Activated T-helper 9 cell treated with anti-CD3 and anti-CD28 coated beads, Interleukin-2, amount 50 U/mL, for 16 hours (primary cell): Measurements from ENCODE around the gene HDHD3.

Experiments
- DNase-seq: peaks from one replicate; pipeline ENCODE4 v3.0.0-alpha.2; 2020; ENCODE audit warnings: low read depth

The HDHD3 gene

GRCh38 chr9:113363336-113363735 is 13.4 kb downstream of the HDHD3 start:
- DNase-seq = no peak

GRCh38 chr9:113361304-113362018 is 15.3 kb downstream of the HDHD3 start:
- no peak for DNase-seq

- DNase-seq = no peak
Measured at GRCh38 chr9:113360242-113360842, 16.4 kb downstream of the HDHD3 start.

- no peak for DNase-seq
Measured at GRCh38 chr9:113359385-113359784, 17.4 kb downstream of the HDHD3 start.

GRCh38 chr9:113356686-113357292 is 20.0 kb downstream of the HDHD3 start:
- no peak for DNase-seq

GRCh38 chr9:113355040-113355596 is 21.7 kb downstream of the HDHD3 start:
- DNase-seq = no peak

GRCh38 chr9:113352411-113352810 is 24.4 kb downstream of the HDHD3 start:
- DNase-seq = no peak

- DNase-seq = no peak
Measured at GRCh38 chr9:113352006-113352405, 24.8 kb downstream of the HDHD3 start.

GRCh38 chr9:113350937-113351336 is 25.8 kb downstream of the HDHD3 start:
- DNase-seq = no peak

- DNase-seq = no peak
Measured at GRCh38 chr9:113350107-113350661, 26.6 kb downstream of the HDHD3 start.

- no peak for DNase-seq
Measured at GRCh38 chr9:113349445-113350094, 27.2 kb downstream of the HDHD3 start, which contains the start of gene BSPRY. Gene BSPRY (plus strand): TSS chr9:113349541. CDS start chr9:113349580, 39 bp downstream.

GRCh38 chr9:113349066-113349444 is 27.7 kb downstream of the HDHD3 start:
- no peak for DNase-seq

GRCh38 chr9:113348437-113348836 is 28.3 kb downstream of the HDHD3 start:
- DNase-seq = no peak

- no peak for DNase-seq
Measured at GRCh38 chr9:113345671-113346070, 31.1 kb downstream of the HDHD3 start.

GRCh38 chr9:113345190-113345589 is 31.6 kb downstream of the HDHD3 start:
- DNase-seq = no peak

- DNase-seq = no peak
Measured at GRCh38 chr9:113343732-113344231, 33.0 kb downstream of the HDHD3 start.

GRCh38 chr9:113341712-113342410 is 34.9 kb downstream of the HDHD3 start:
- no peak for DNase-seq

- DNase-seq = peak; percentile 75
Measured at GRCh38 chr9:113340011-113340699, 36.6 kb downstream of the HDHD3 start, which contains the start of gene WDR31. Gene WDR31 (minus strand): TSS chr9:113340275. CDS start chr9:113332022, 8,253 bp downstream.

- no peak for DNase-seq
Measured at GRCh38 chr9:113337714-113338113, 39.1 kb downstream of the HDHD3 start.

- no peak for DNase-seq
Measured at GRCh38 chr9:113331780-113332179, 45.0 kb downstream of the HDHD3 start.
